ENCODE data around the gene SEPHS2.
"Not testable (repeated sequence)": the region's sequence is repeated elsewhere in the genome, so short reads cannot be mapped to it uniquely, and the experiment has no call there.

The SEPHS2 gene

DNA sequence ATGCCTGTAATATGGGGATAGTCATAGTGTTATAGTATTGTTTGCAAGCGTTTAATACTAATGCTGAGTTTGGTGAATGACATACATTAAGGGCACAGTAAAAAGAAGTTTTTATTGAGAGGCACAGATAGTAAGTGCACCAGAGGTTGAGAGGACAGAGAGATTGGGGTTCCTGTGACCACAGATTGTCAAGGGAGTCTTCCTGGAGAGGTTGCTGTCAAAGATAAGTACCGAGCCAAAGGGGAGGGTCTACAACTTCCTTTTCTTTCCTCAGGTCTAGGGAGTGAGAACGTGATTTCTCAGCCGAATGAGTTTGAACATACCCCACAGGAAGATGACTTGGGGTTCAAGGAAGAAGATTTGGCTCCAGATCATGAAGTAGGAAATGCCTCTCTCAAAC is 48.6 kb downstream of the SEPHS2 start:
- no peak for DNase-seq

- DNase-seq = not testable (repeated sequence)
Measured at GRCh38 chr16:30396627-30397026, 49.0 kb downstream of the SEPHS2 start.

DNA sequence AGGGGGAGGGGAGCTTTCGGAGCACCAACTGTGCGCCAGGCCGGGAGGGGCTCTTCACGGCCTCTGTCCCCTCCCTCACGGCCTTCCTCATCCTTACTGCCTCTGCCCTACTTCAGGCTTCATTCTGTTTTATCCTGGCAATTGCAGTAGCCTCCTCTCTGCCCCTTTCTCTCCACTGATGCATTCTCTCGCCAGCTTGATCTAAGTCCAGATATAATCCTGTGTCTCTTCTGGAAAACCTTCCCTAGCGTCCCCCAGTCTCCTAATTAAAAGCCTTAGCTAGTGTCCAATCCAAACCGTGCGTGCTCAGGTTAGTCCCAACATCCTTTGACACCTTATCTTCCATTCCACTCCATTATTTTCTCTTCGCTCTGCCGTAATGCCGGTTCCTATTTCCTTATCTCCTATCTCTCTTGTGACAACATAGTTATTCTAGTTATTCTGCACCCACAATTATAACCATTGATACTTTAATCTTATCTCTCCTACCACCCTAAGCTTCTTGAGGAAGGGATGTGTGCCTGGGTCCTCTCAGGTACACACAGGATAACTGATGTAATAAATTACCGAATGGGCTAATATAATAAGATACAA is 49.6 kb downstream of the SEPHS2 start:
- no peak for DNase-seq

DNA sequence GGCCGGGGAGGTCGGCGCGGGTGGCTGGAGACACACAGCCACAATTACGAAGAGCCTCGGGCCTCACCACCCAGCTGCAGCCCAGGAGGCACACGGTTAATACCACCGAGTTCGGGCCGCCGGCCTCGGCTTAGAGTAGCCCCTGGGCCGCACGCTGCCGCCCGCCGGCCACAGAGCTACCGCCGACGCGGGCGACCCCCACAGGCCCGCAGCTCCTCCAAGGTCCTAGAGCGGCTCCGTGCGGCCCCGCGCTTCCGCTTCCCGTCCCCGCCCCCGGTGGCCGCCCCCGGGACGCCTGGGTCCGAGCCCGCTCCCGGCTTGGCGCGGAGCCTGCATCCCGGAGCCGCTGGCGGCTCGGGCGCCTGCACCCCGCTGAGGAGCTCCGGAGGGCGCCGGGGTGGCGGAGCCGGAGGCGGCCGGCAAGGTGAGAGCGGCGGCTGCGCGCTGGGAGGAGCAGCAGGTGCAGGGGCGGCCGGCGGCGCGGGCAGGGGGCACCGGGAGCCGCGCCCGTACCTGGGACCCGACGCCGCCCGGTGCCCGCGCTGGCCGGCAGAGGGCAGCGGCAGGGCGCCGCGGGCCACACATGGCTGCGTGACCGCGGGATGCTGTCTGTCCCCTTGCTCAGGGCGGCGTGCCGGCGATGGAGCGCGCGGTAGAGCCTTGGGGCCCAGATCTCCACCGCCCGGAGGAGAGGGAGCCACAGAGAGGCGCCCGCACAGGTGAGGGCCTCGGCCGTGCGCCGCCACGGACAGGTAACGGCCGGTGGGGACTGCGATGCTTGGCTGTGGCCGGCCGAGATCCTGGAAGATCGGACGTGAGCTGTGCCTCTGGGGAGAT is 50.3 kb downstream of the SEPHS2 start, which contains the start of gene ZNF48:
Gene ZNF48, plus strand, starts transcription at position 266 of the 837 bp plus-strand sequence. Its CDS starts 375 bp downstream, at position 641.
- peak; percentile 55 for DNase-seq

- no peak for DNase-seq
Measured at GRCh38 chr16:30394592-30395154, 51.0 kb downstream of the SEPHS2 start.

Data from DMS 273 treated with DMSO at 0.1 percent for 48 hours (cell line).